ENCODE measurements around the gene NME1. TPM values are rescaled to one million over a fixed set of nuclear protein-coding genes. Genes with fewer than 3 reads are reported as not detected.
"Not testable (repeated sequence)": the region's sequence is repeated elsewhere in the genome, so short reads cannot be mapped to it uniquely, and the experiment has no call there.

The NME1 gene
- total and polyA plus RNA-seq, 7 experiments from 2014 or later, result 13.4 to 159 (median 21.1) TPM

DNA sequence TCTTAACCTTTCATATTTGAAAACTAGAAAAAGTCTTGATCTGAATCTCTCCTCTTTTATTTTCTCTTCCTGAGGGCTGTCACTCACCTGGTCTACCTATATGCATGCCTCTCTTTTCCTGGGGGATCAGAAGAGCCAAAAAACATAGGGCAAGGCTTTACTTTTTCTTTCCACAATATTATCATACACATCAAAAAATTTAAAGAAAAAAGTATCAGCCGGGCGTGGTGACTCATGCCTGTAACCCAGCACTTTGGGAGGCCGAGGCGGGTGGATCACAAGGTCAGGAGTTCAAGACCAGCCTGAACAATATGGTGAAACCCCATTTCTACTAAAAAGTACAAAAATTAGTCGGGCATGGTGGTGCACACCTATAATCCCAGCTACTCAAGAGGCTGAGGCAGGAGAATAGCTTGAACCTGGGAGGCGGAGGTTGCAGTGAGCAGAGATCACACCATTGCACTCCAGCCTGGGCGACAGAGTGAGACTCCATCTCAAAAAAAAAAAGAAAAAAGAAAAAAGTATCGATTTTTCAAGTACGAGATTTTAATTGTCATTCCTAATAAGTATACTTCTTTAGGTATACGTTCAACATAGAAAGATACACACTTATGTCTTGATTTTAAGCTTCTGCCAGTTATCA lies 30.8 kb upstream of the NME1 start:
- H3K4me3 ChIP-seq (ENCODE audit: low read length); H3K27ac ChIP-seq (ENCODE audit: low read depth, low read length); H3K27me3 ChIP-seq (ENCODE audit: control insufficient read depth in 2 of 2, insufficient read depth in 2 of 2, low read length in 2 of 2); H3K27me3 Mint-ChIP-seq; H3K9me3 Mint-ChIP-seq; H3K36me3 Mint-ChIP-seq; H3K9me3 ChIP-seq (ENCODE audit: control insufficient read depth in 2 of 3, low read length in 3 of 3); H3K36me3 ChIP-seq (ENCODE audit: control insufficient read depth in 2 of 3, insufficient read depth in 3 of 3, low read length in 3 of 3); DNase-seq; ATAC-seq: not testable (repeated sequence)
- H3K4me1 ChIP-seq (ENCODE audit: control insufficient read depth in 2 of 2, insufficient read depth in 2 of 2, low read length in 2 of 2), result peaks cover 26 to 28% of the 10 kb centered on the region in 2 donors
- Mint-ChIP-seq H3K27ac (peak overlapping the region in 8 of 9 donors; percentile 47 to 100 (median 96)), H3K4me1 (peaks cover 18 to 39% (median 36%) of the 10 kb centered on the region in 7 donors), H3K4me3 (peak overlapping the region in 8 of 10 donors; percentile 9 to 99 (median 90))
- ChIA-PET CTCF (interaction anchor here (0.6 to 3.2 kb wide), 3 partner anchors 78 to 953 kb away, joined by 3 to 11 read pairs (median 3); no protein-coding TSS in a partner anchor), POLR2A (interaction anchor here (0.6 to 3.4 kb wide), 3 partner anchors 31 to 1410 kb away, joined by 3 to 20 read pairs (median 3); partner anchors contain the start of gene NME1)
- intact Hi-C loops (cut with micrococcal nuclease), result loop anchor here in 1 of 2 donors (5.0 kb wide), 1 partner anchor 415 kb away; the partner anchor contains the start of gene ANKRD40

DNA sequence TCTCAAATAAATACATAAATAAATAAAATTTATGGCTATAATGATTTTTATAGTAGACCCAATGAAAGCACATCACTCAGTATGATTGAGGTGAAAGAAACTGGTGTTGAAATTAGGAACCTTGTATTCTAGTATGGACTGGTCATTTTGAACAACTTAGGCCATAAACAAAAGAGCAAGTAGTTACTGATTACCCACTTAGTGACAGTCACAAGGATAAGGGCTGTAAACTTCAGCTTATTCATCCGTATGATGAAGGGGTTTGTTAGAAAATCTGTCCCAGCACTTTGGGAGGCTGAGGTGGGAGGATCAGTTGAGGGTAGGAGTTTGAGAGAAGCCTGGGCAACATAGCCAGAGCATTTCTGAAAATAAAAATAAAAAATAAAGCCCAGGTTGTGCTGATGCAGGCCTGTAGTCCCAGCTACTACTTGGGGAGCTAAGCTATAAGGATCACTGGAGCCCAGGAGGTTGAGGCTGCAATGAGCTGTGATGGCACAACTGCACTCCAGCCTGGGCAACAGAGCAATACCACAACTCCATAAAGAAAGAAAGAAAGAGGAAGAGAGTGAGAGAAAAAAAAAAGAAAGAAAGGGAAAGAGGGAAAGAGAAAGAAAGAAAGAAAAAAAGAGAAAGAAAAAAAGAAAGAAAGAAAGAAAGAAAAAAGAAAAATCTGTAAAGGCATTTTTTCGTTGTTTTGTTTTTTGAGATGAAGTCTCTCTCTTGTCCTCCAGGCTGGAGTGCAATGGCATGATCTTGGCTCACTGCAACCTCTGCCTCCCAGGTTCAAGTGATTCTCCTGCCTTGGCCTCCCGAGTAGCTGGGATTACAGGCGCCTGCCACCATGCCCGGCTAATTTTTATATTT lies 28.5 kb upstream of the NME1 start:
- H3K4me1 Mint-ChIP-seq, result peaks cover 9 to 18% (median 15%) of the 10 kb centered on the region in 7 donors
- no peaks in the 10 kb centered on the region for H3K36me3 Mint-ChIP-seq
- Histone ChIP-seq H3K9me3 (ENCODE audit: control insufficient read depth in 2 of 3, low read length in 3 of 3) (no peaks in the 10 kb centered on the region), H3K27ac (ENCODE audit: low read depth, low read length) (no peak overlapping the region), H3K4me1 (ENCODE audit: control insufficient read depth in 2 of 2, insufficient read depth in 2 of 2, low read length in 2 of 2) (peaks cover 10 to 11% of the 10 kb centered on the region in 2 donors), H3K36me3 (ENCODE audit: control insufficient read depth in 2 of 3, insufficient read depth in 3 of 3, low read length in 3 of 3) (no peaks in the 10 kb centered on the region), H3K27me3 (ENCODE audit: control insufficient read depth in 2 of 2, insufficient read depth in 2 of 2, low read length in 2 of 2) (no peaks in the 10 kb centered on the region), H3K4me3 (ENCODE audit: low read length) (no peak overlapping the region)
- H3K27ac Mint-ChIP-seq, result peak overlapping the region in 1 of 9 donors; percentile 73
- intact Hi-C loops (cut with micrococcal nuclease), result loop anchor here in 1 of 2 donors (5.0 kb wide), 1 partner anchor 418 kb away; the partner anchor contains the start of gene ANKRD40
- ATAC-seq, result no peak
- no peaks in the 10 kb centered on the region for H3K27me3 Mint-ChIP-seq
- no peaks in the 10 kb centered on the region for H3K9me3 Mint-ChIP-seq
- ChIA-PET POLR2A (no interaction called here), CTCF (interaction anchor here (0.6 to 1.0 kb wide), 2 partner anchors 28 to 29 kb away, joined by 3 to 4 read pairs; partner anchors contain the start of gene NME1)
- H3K4me3 Mint-ChIP-seq, result no peak overlapping the region
- no peak for DNase-seq

DNA sequence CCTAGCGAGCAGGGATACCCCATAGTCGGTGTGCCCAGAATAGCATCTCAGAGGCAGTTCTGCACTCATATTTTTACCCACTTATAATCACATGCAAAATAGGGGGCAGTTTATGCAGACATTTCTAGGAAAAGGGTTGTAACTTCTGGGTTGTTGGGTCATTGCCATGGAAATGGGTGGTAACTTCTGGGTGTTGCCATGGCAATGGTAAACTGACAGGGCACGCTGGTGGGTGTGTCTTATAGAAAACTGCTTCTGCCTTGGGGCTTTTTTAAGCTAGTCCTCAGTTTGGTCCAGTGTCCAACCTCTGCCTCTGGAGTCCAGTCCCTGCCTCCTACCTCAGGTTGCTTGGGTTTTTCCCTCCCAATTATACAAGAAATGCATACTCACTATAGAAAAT lies 25.3 kb upstream of the NME1 start:
- ATAC-seq, result peak; percentile 44

DNA sequence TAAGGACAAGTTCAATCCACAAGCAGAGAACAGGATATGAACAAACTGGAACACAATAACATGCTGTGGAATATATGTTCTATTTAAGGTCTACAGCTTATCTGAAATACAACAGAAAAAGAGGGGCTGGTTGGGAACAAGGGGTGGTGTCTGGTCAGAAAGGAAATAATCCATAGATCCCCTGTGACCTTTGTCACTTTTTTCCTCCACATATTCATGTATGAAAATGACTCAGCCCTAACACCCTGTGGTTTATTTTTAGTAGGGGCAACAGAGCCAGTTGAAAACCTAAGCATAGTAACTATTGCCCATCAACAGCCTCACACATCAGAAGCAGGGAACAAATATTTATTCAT lies 20.4 kb upstream of the NME1 start:
- no peak overlapping the region for H3K27ac Mint-ChIP-seq
- H3K4me3 Mint-ChIP-seq, result no peak overlapping the region
- H3K27ac ChIP-seq (ENCODE audit: low read depth, low read length), result no peak overlapping the region
- ATAC-seq, result no peak
- no peaks in the 10 kb centered on the region for H3K36me3 ChIP-seq (ENCODE audit: control insufficient read depth in 2 of 3, insufficient read depth in 3 of 3, low read length in 3 of 3)
- no peaks in the 10 kb centered on the region for H3K4me1 ChIP-seq (ENCODE audit: control insufficient read depth in 2 of 2, insufficient read depth in 2 of 2, low read length in 2 of 2)
- peaks cover 0 to 5% (median 0%) of the 10 kb centered on the region in 11 donors for H3K9me3 Mint-ChIP-seq
- no peak for DNase-seq
- no peaks in the 10 kb centered on the region for H3K36me3 Mint-ChIP-seq
- peaks cover 0 to 11% (median 0%) of the 10 kb centered on the region in 5 donors for H3K27me3 Mint-ChIP-seq
- H3K4me1 Mint-ChIP-seq, result peaks cover 0 to 6% (median 0%) of the 10 kb centered on the region in 7 donors
- no peak overlapping the region for H3K4me3 ChIP-seq (ENCODE audit: low read length)
- ChIA-PET CTCF (no interaction called here), POLR2A (no interaction called here)
- no peaks in the 10 kb centered on the region for H3K9me3 ChIP-seq (ENCODE audit: control insufficient read depth in 2 of 3, low read length in 3 of 3)
- H3K27me3 ChIP-seq (ENCODE audit: control insufficient read depth in 2 of 2, insufficient read depth in 2 of 2, low read length in 2 of 2), result no peaks in the 10 kb centered on the region
- intact Hi-C loops (cut with micrococcal nuclease), result no loop called here

More for the DNA sequence above, 25.3 kb upstream of the NME1 start:
- Mint-ChIP-seq H3K9me3 (no peaks in the 10 kb centered on the region), H3K4me3 (no peak overlapping the region), H3K4me1 (peaks cover 0 to 3% (median 0%) of the 10 kb centered on the region in 7 donors), H3K36me3 (no peaks in the 10 kb centered on the region), H3K27ac (no peak overlapping the region), H3K27me3 (peaks cover 0 to 7% (median 0%) of the 10 kb centered on the region in 5 donors)
- Histone ChIP-seq H3K27me3 (ENCODE audit: control insufficient read depth in 2 of 2, insufficient read depth in 2 of 2, low read length in 2 of 2) (no peaks in the 10 kb centered on the region), H3K36me3 (ENCODE audit: control insufficient read depth in 2 of 3, insufficient read depth in 3 of 3, low read length in 3 of 3) (no peaks in the 10 kb centered on the region), H3K4me1 (ENCODE audit: control insufficient read depth in 2 of 2, insufficient read depth in 2 of 2, low read length in 2 of 2) (no peaks in the 10 kb centered on the region), H3K4me3 (ENCODE audit: low read length) (no peak overlapping the region), H3K9me3 (ENCODE audit: control insufficient read depth in 2 of 3, low read length in 3 of 3) (no peaks in the 10 kb centered on the region), H3K27ac (ENCODE audit: low read depth, low read length) (no peak overlapping the region)
- intact Hi-C loops (cut with micrococcal nuclease), result no loop called here
- DNase-seq, result no peak
- CTCF ChIA-PET, result no interaction called here
- POLR2A ChIA-PET, result no interaction called here

DNA sequence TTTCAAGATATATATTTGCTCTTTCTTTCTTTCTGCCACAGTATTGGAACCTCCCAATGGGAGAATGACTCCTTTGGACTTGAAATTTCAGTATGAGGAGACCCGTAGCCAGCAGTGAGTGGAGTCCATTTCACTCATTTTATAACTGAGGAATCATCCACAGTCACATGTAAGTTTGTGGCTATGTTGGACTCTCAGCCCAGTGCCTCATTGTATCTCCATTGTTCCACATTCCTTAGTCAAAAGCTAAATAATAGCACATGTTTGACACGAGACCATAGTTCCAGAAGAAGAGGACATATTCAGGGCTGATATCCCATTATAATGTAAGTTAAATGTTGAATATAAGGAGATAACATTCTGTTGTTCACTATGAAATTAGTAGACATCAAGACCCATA lies 20.0 kb upstream of the NME1 start:
- intact Hi-C loops (cut with micrococcal nuclease), result no loop called here
- Histone ChIP-seq H3K4me1 (ENCODE audit: control insufficient read depth in 2 of 2, insufficient read depth in 2 of 2, low read length in 2 of 2) (no peaks in the 10 kb centered on the region), H3K9me3 (ENCODE audit: control insufficient read depth in 2 of 3, low read length in 3 of 3) (no peaks in the 10 kb centered on the region), H3K27me3 (ENCODE audit: control insufficient read depth in 2 of 2, insufficient read depth in 2 of 2, low read length in 2 of 2) (no peaks in the 10 kb centered on the region), H3K36me3 (ENCODE audit: control insufficient read depth in 2 of 3, insufficient read depth in 3 of 3, low read length in 3 of 3) (no peaks in the 10 kb centered on the region), H3K4me3 (ENCODE audit: low read length) (no peak overlapping the region), H3K27ac (ENCODE audit: low read depth, low read length) (no peak overlapping the region)
- H3K27me3 Mint-ChIP-seq, result peaks cover 0 to 11% (median 0%) of the 10 kb centered on the region in 5 donors
- peaks cover 0 to 5% (median 0%) of the 10 kb centered on the region in 11 donors for H3K9me3 Mint-ChIP-seq
- ATAC-seq, result no peak
- no peak overlapping the region for H3K4me3 Mint-ChIP-seq
- ChIA-PET CTCF (no interaction called here), POLR2A (interaction anchor here (0.6 kb wide), 1 partner anchor 8 kb away, joined by 3 read pairs; no protein-coding TSS in a partner anchor)
- peaks cover 0 to 6% (median 0%) of the 10 kb centered on the region in 7 donors for H3K4me1 Mint-ChIP-seq
- DNase-seq, result no peak
- H3K27ac Mint-ChIP-seq, result no peak overlapping the region
- H3K36me3 Mint-ChIP-seq, result no peaks in the 10 kb centered on the region

DNA sequence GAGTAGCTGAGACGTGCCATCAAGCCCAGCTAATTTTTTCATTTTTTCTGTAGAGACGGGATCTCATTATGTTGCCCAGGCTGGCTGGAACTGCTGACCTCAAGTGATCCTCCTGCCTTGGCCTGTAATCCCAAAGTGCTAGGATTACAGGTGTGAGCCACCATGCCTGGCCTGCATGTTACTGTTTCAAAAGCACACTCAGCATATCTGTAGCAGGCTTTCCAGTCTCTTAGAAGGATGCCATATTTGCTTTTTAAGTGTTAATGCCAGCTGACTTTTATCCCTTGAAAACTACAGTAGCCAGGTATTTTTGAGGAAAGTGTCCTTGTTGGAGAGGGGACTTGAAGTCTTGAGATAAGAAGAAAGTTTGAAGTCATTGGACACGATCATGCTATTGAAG lies 17.4 kb upstream of the NME1 start:
- no peak for ATAC-seq
- Mint-ChIP-seq H3K9me3 (peaks cover 0 to 5% (median 0%) of the 10 kb centered on the region in 11 donors), H3K27ac (no peak overlapping the region), H3K27me3 (peaks cover 0 to 11% (median 0%) of the 10 kb centered on the region in 5 donors), H3K36me3 (peaks cover 0 to 4% (median 0%) of the 10 kb centered on the region in 5 donors), H3K4me3 (no peak overlapping the region), H3K4me1 (peaks cover 0 to 6% (median 0%) of the 10 kb centered on the region in 7 donors)
- H3K4me3 ChIP-seq (ENCODE audit: low read length), result no peak overlapping the region
- DNase-seq, result no peak
- no peaks in the 10 kb centered on the region for H3K4me1 ChIP-seq (ENCODE audit: control insufficient read depth in 2 of 2, insufficient read depth in 2 of 2, low read length in 2 of 2)
- intact Hi-C loops (cut with micrococcal nuclease), result no loop called here
- H3K27ac ChIP-seq (ENCODE audit: low read depth, low read length), result no peak overlapping the region
- no peaks in the 10 kb centered on the region for H3K27me3 ChIP-seq (ENCODE audit: control insufficient read depth in 2 of 2, insufficient read depth in 2 of 2, low read length in 2 of 2)
- ChIA-PET POLR2A (no interaction called here), CTCF (no interaction called here)
- H3K36me3 ChIP-seq (ENCODE audit: control insufficient read depth in 2 of 3, insufficient read depth in 3 of 3, low read length in 3 of 3), result no peaks in the 10 kb centered on the region
- H3K9me3 ChIP-seq (ENCODE audit: control insufficient read depth in 2 of 3, low read length in 3 of 3), result no peaks in the 10 kb centered on the region

Data from naive thymus-derived CD4-positive, alpha-beta T cell (primary cell).